Liver (tissue), 9 donors: ENCODE measurements around the gene CAPZB. TPM values are rescaled to one million over a fixed set of nuclear protein-coding genes. Genes with fewer than 3 reads are reported as not detected.

ENCODE experiments used
- DNase-seq: peaks from one replicate; pipeline ENCODE4 v3.0.0-alpha.2; 2017; ENCODE audit warnings: low spot score
- H3K27ac ChIP-seq, 2 donors: one replicate each; pipeline ENCODE4 v1.7.0; 2013; ENCODE audit warnings: inconsistent platforms in 2 of 2, low read length in 2 of 2, control low read depth in 1 of 2, low read depth in 1 of 2, mild to moderate bottlenecking in 1 of 2
- H3K27me3 ChIP-seq, 4 donors: one replicate each; pipeline versions ENCODE4 v1.6.1 to v1.7.0; 2013; ENCODE audit warnings: low read length in 3 of 4, inconsistent platforms in 1 of 4, mild to moderate bottlenecking in 1 of 4, moderate library complexity in 1 of 4; ENCODE audit not compliant: control insufficient read depth in 4 of 4, insufficient read depth in 4 of 4
- H3K36me3 ChIP-seq, 4 donors: one replicate each; pipeline versions ENCODE4 v1.6.1 to v1.7.0; 2013; ENCODE audit warnings: low read length in 3 of 4, mild to moderate bottlenecking in 3 of 4, low read depth in 1 of 4, moderate library complexity in 1 of 4; ENCODE audit not compliant: control insufficient read depth in 4 of 4, insufficient read depth in 3 of 4
- H3K4me1 ChIP-seq, 4 donors: one replicate each; pipeline versions ENCODE4 v1.6.1 to v1.7.0; 2013; ENCODE audit warnings: low read length in 3 of 4, mild to moderate bottlenecking in 3 of 4, moderate library complexity in 1 of 4; ENCODE audit not compliant: control insufficient read depth in 4 of 4, insufficient read depth in 4 of 4
- H3K4me3 ChIP-seq, 3 donors: one replicate each; pipeline versions ENCODE4 v1.6.1 to v1.7.0; 2013; ENCODE audit warnings: low read length in 3 of 3, control low read depth in 1 of 3, low read depth in 1 of 3, mild to moderate bottlenecking in 1 of 3
- H3K9ac ChIP-seq, 2 donors: one replicate each; pipeline ENCODE4 v1.7.0; 2013; ENCODE audit warnings: low read length in 2 of 2, mild to moderate bottlenecking in 2 of 2, moderate library complexity in 2 of 2, control low read depth in 1 of 2, low read depth in 1 of 2
- H3K9me3 ChIP-seq, 4 donors: one replicate each; pipeline versions ENCODE4 v1.6.1 to v1.7.0; 2013; ENCODE audit warnings: low read length in 3 of 4; ENCODE audit not compliant: control insufficient read depth in 4 of 4
- CTCF ChIP-seq: fragments of 150-350 bp; IDR thresholded peaks from 2 replicates; pipeline ENCODE4 v1.5.1; 2017; ENCODE audit warnings: improper control_type of control experiment, low read depth, low read length; ENCODE audit not compliant: missing input control
- FOXA1 ChIP-seq: IDR thresholded peaks from 2 replicates; pipeline ENCODE4 v1.6.1; 2016; ENCODE audit warnings: antibody characterized with exemption
- FOXA2 ChIP-seq: IDR thresholded peaks from 2 replicates; pipeline ENCODE4 v1.6.1; 2016; ENCODE audit warnings: antibody characterized with exemption
- GABPA ChIP-seq, 2 donors: IDR thresholded peaks in 1 of 2; conservative IDR thresholded peaks in 1 of 2; 2 replicates each; pipeline ENCODE4 v1.6.1; 2016; ENCODE audit warnings: antibody characterized with exemption in 2 of 2, mild to moderate bottlenecking in 1 of 2, moderate library complexity in 1 of 2
- HNF4A ChIP-seq, 2 donors: conservative IDR thresholded peaks; 2 replicates each; pipeline ENCODE4 v1.6.1; 2016; ENCODE audit warnings: antibody characterized with exemption in 2 of 2, mild to moderate bottlenecking in 2 of 2
- HNF4G ChIP-seq: IDR thresholded peaks from 2 replicates; pipeline ENCODE4 v1.6.1; 2016; ENCODE audit warnings: antibody characterized with exemption
- JUND ChIP-seq, 2 donors: IDR thresholded peaks; 2 replicates each; pipeline ENCODE4 v1.6.1; 2016; ENCODE audit warnings: antibody characterized with exemption in 2 of 2
- RAD21 ChIP-seq, 2 donors: IDR thresholded peaks; 2 replicates each; pipeline ENCODE4 v1.6.1; 2016; ENCODE audit warnings: antibody characterized with exemption in 2 of 2, mild to moderate bottlenecking in 2 of 2
- RXRA ChIP-seq, 2 donors: IDR thresholded peaks; 2 replicates each; pipeline ENCODE4 v1.6.1; 2017 to 2018; ENCODE audit warnings: antibody characterized with exemption in 2 of 2, mild to moderate bottlenecking in 1 of 2
- SP1 ChIP-seq: IDR thresholded peaks from 2 replicates; pipeline ENCODE4 v1.6.1; 2018; ENCODE audit warnings: antibody characterized with exemption, mild to moderate bottlenecking
- TAF1 ChIP-seq: conservative IDR thresholded peaks from 2 replicates; pipeline ENCODE4 v1.6.1; 2016; ENCODE audit warnings: antibody characterized with exemption, mild to moderate bottlenecking
- YY1 ChIP-seq: IDR thresholded peaks from 2 replicates; pipeline ENCODE4 v1.6.1; 2016; ENCODE audit warnings: antibody characterized with exemption, mild to moderate bottlenecking
- WGBS: extraction: QIAGEN DNeasy Blood & Tissue Kit; methylation state at CpG from one replicate; pipeline ENCODE4 v1.1.7; 2013; 5-methylcytosine and 5-hydroxymethylcytosine counted together
- polyA plus RNA-seq, 2 donors: library from polyadenylated mRNA; stranded (reverse) in 1 of 2; unstranded in 1 of 2; fragments of 200-250 nt in 1 of 2; fragments of >200 nt in 1 of 2; fragmentation: Nextera tagmentation in 1 of 2; extraction: Ambion mirVana in 1 of 2; gene quantifications; one replicate each; pipeline versions ENCODE4 v1.2.1 to v1.2.3, GENCODE V29; 2013 to 2015
- total RNA-seq, 2 donors: library from RNA; depleted of rRNA; stranded (reverse); fragments of >200 nt; gene quantifications; one replicate each; pipeline ENCODE4 v1.2.3, GENCODE V29; 2014
- TF ChIP-seq, protein P1 (sequence below): IDR thresholded peaks from 2 replicates; pipeline ENCODE4 v1.6.1; 2016; ENCODE audit warnings: antibody characterized with exemption
- TF ChIP-seq, protein P2 (sequence below): IDR thresholded peaks from 2 replicates; pipeline ENCODE4 v1.6.1; 2016; ENCODE audit warnings: antibody characterized with exemption
- donor health status: healthy.
- donor health status: healthy.
- donor health status: healthy.
- donor health status: healthy.
- donor health status: healthy.

CAPZB gene
- total and polyA plus RNA-seq, 4 donors, result 38.3 to 98.9 (median 51.1) TPM

- H3K4me1 ChIP-seq, result no peaks in the 10 kb centered on the region
- 92% methylated on average over 14 of the region's 14 CpGs for WGBS
- no peaks in the 10 kb centered on the region for H3K9me3 ChIP-seq
- H3K27me3 ChIP-seq, result no peaks in the 10 kb centered on the region
- no peak overlapping the region for H3K4me3 ChIP-seq
- no peak for TF ChIP-seq FOXA2
- TF ChIP-seq TAF1, result no peak
- no peak for TF ChIP-seq GABPA (IDR thresholded peaks at IDR 0.05 in 1 of 2, conservative IDR thresholded peaks at IDR 0.05 in 1 of 2)
- TF ChIP-seq SP1, result no peak
- TF ChIP-seq, protein P1, sequence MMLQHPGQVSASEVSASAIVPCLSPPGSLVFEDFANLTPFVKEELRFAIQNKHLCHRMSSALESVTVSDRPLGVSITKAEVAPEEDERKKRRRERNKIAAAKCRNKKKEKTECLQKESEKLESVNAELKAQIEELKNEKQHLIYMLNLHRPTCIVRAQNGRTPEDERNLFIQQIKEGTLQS, result no peak
- no peak for TF ChIP-seq HNF4A (conservative IDR thresholded peaks at IDR 0.05)
- no peak for TF ChIP-seq FOXA1
- TF ChIP-seq RXRA (IDR thresholded peaks at IDR 0.05), result no peak
- TF ChIP-seq YY1, result no peak
- TF ChIP-seq RAD21 (IDR thresholded peaks at IDR 0.05), result no peak
- TF ChIP-seq HNF4G, result no peak
- TF ChIP-seq, protein P2, sequence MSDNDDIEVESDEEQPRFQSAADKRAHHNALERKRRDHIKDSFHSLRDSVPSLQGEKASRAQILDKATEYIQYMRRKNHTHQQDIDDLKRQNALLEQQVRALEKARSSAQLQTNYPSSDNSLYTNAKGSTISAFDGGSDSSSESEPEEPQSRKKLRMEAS, result no peak
- TF ChIP-seq CTCF, result no peak
- TF ChIP-seq JUND (IDR thresholded peaks at IDR 0.05), result no peak
- peaks cover 0 to 53% (median 21%) of the 10 kb centered on the region in 4 donors for H3K36me3 ChIP-seq
- DNase-seq, result no peak
- no peak overlapping the region for H3K27ac ChIP-seq
- H3K9ac ChIP-seq, result no peak overlapping the region
Measured at GRCh38 chr1:19374083-19374801, 111.1 kb downstream of the CAPZB start.

- H3K4me1 ChIP-seq, result peaks cover 0 to 4% (median 0%) of the 10 kb centered on the region in 4 donors
- H3K36me3 ChIP-seq, result peaks cover 0 to 54% (median 19%) of the 10 kb centered on the region in 4 donors
Measured at GRCh38 chr1:19373211-19374082, 111.9 kb downstream of the CAPZB start.

More at GRCh38 chr1:19373211-19374082, 111.9 kb downstream of the CAPZB start:
- no peak for TF ChIP-seq JUND (IDR thresholded peaks at IDR 0.05)
- TF ChIP-seq, protein P1, result no peak
- no peak for TF ChIP-seq SP1
- no peak for TF ChIP-seq HNF4A (conservative IDR thresholded peaks at IDR 0.05)
- no peak for TF ChIP-seq FOXA1
- no peak for TF ChIP-seq GABPA (IDR thresholded peaks at IDR 0.05 in 1 of 2, conservative IDR thresholded peaks at IDR 0.05 in 1 of 2)
- no peak overlapping the region for H3K27ac ChIP-seq
- no peaks in the 10 kb centered on the region for H3K9me3 ChIP-seq
- DNase-seq, result no peak
- H3K4me3 ChIP-seq, result no peak overlapping the region
- no peaks in the 10 kb centered on the region for H3K27me3 ChIP-seq
- 94% methylated on average over 15 of the region's 15 CpGs for WGBS
- no peak overlapping the region for H3K9ac ChIP-seq
